Lower leg skin (tissue), 3 donors: ENCODE results near the gene DALRD3.

ENCODE experiments used
- CTCF ChIP-seq, 3 donors: fragments of 450-650 bp; IDR thresholded peaks; one replicate each; pipeline ENCODE4 v1.5.1; 2016; ENCODE audit warnings: antibody characterized with exemption in 3 of 3, mild to moderate bottlenecking in 3 of 3, moderate library complexity in 2 of 3
- POLR2A ChIP-seq, 2 donors: fragments of 450-650 bp; IDR thresholded peaks; one replicate each; pipeline ENCODE4 v1.6.1; 2016 to 2017; ENCODE audit warnings: antibody characterized with exemption in 2 of 2, mild to moderate bottlenecking in 1 of 2, moderate library complexity in 1 of 2

- TF ChIP-seq CTCF (IDR thresholded peaks at IDR 0.05) (no peak), POLR2A (IDR thresholded peaks at IDR 0.05) (no peak)
These were observed 1.6 kb upstream of the DALRD3 start for GRCh38 chr3:49019941-49020329.
